A549 (cell line): Measurements from ENCODE around the gene EDNRA. TPM values are rescaled to one million over a fixed set of nuclear protein-coding genes. Genes with fewer than 3 reads are reported as not detected.

Experiments
- ATAC-seq, 2 experiments: fragments of 200-7000 bp in 1 of 2; fragments of >200 bp in 1 of 2; cut with Nextera tagmentation in 1 of 2; cut with Tn5 transposase in 1 of 2; 3 replicates each; pipeline versions ENCODE4 v1.8.0 to v1.9.1; 2018 to 2020; ENCODE audit warnings: mild to moderate bottlenecking in 1 of 2, moderate library complexity in 1 of 2
- CTCF ChIA-PET: fragments of 300-600 bp; sonication (Branson Sonifier 250); formaldehyde crosslinking; extraction: SDS; loops from one replicate; lab custom pipeline; 2021; ENCODE audit warnings: antibody characterized with exemption, inconsistent platforms; lab: Yijun Ruan, JAX
- POLR2A ChIA-PET: fragments of 350-600 bp; formaldehyde crosslinking; extraction: SDS; loops from one replicate; lab custom pipeline; 2021; ENCODE audit warnings: antibody characterized with exemption, inconsistent platforms; lab: Yijun Ruan, JAX
- DNase-seq, 2 experiments: peaks; one replicate each; pipeline versions ENCODE4 v3.0.0 to v3.0.0-alpha.2; 2011 to 2016; ENCODE audit warnings: low read depth in 1 of 2, low spot score in 1 of 2
- FAIRE-seq: peaks from 2 replicates; lab custom pipeline; 2011; peaks lifted over from hg19 to GRCh38; lab: Jason Lieb, UNC
- H3K27ac ChIP-seq, 2 experiments: fragments of >200 bp; sonication (Bioruptor Twin); formaldehyde crosslinking; 3 replicates each; pipeline ENCODE4 v1.5.1; 2016 to 2017
- H3K4me1 ChIP-seq: fragments of >200 bp; sonication (Bioruptor Twin); formaldehyde crosslinking; 3 replicates; pipeline ENCODE4 v1.6.1; 2016
- H3K4me2 ChIP-seq: fragments of >200 bp; sonication (Bioruptor Twin); formaldehyde crosslinking; 3 replicates; pipeline ENCODE4 v1.6.1; 2016
- H3K4me3 ChIP-seq: fragments of >200 bp; sonication (Bioruptor Twin); formaldehyde crosslinking; 3 replicates; pipeline ENCODE4 v1.5.1; 2016
- H3K9me3 ChIP-seq: fragments of >200 bp; sonication (Bioruptor Twin); formaldehyde crosslinking; 3 replicates; pipeline ENCODE4 v1.6.1; 2016
- BHLHE40 ChIP-seq: IDR thresholded peaks from 2 replicates; pipeline ENCODE4 v1.6.1; 2012; ENCODE audit warnings: low read depth, low read length, inconsistent platforms
- CBX2 ChIP-seq: fragments of 200-600 bp; sonication (generic); IDR thresholded peaks from 2 replicates; pipeline ENCODE4 v1.6.1; 2016; ENCODE audit warnings: low read depth, mild to moderate bottlenecking, borderline replicate concordance
- CBX8 ChIP-seq: fragments of 200-600 bp; sonication (generic); IDR thresholded peaks from 2 replicates; pipeline ENCODE4 v1.6.1; 2016
- ELK1 ChIP-seq: fragments of 150-350 bp; IDR thresholded peaks from 2 replicates; pipeline ENCODE4 v1.6.1; 2014; ENCODE audit warnings: low read depth, mild to moderate bottlenecking, low read length
- EP300 ChIP-seq, 2 experiments: fragments of >200 bp; sonication (Bioruptor Twin); formaldehyde crosslinking; IDR thresholded peaks; 2 replicates in 1 of 2; 3 replicates in 1 of 2; pipeline ENCODE4 v1.6.1; 2016 to 2017
- FOSB ChIP-seq: fragments of 250-450 bp; sonication (Bioruptor Pico); IDR thresholded peaks from 2 replicates; pipeline ENCODE4 v1.5.0; 2020; ENCODE audit warnings: mild to moderate bottlenecking, moderate library complexity
- FOSL2 ChIP-seq, 2 experiments: fragments of 450-650 bp in 1 of 2; fragments of >200 bp in 1 of 2; sonication (Bioruptor Twin) in 1 of 2; formaldehyde crosslinking; IDR thresholded peaks; 2 replicates each; pipeline versions ENCODE4 v1.5.0 to v1.6.1; 2016 to 2020; ENCODE audit warnings: mild to moderate bottlenecking in 1 of 2, moderate library complexity in 1 of 2
- GATA3 ChIP-seq: IDR thresholded peaks from 2 replicates; pipeline ENCODE4 v1.6.1; 2012; ENCODE audit warnings: borderline replicate concordance
- HOXB5 ChIP-seq: fragments of 250-450 bp; sonication (Bioruptor Pico); IDR thresholded peaks from 2 replicates; pipeline ENCODE4 v1.5.0; 2020; ENCODE audit warnings: mild to moderate bottlenecking, moderate library complexity
- JUN ChIP-seq, 2 experiments: fragments of >200 bp; sonication (Bioruptor Twin); formaldehyde crosslinking; IDR thresholded peaks; 2 replicates in 1 of 2; 3 replicates in 1 of 2; pipeline ENCODE4 v1.6.1; 2016 to 2017
- NFE2L2 ChIP-seq: fragments of 150-350 bp; conservative IDR thresholded peaks from 2 replicates; pipeline ENCODE4 v1.6.1; 2014; ENCODE audit warnings: low read length
- NPAS2 ChIP-seq: fragments of 250-450 bp; sonication (Bioruptor Pico); IDR thresholded peaks from 2 replicates; pipeline ENCODE4 v1.8.0; 2022; ENCODE audit warnings: mild to moderate bottlenecking, moderate library complexity, borderline replicate concordance
- PBX3 ChIP-seq: IDR thresholded peaks from 2 replicates; pipeline ENCODE4 v1.6.1; 2012
- PHF8 ChIP-seq: fragments of 200-600 bp; sonication (generic); IDR thresholded peaks from 2 replicates; pipeline ENCODE4 v1.6.1; 2016; ENCODE audit warnings: low read depth, mild to moderate bottlenecking, antibody characterized with exemption, moderate library complexity, borderline replicate concordance
- POLR2A ChIP-seq: IDR thresholded peaks from 2 replicates; pipeline ENCODE4 v1.6.1; 2012; ENCODE audit warnings: mild to moderate bottlenecking, low read length
- SMC3 ChIP-seq: fragments of >200 bp; sonication (Bioruptor Twin); formaldehyde crosslinking; IDR thresholded peaks from 3 replicates; pipeline ENCODE4 v1.6.1; 2018; ENCODE audit warnings: inconsistent platforms
- USF2 ChIP-seq: fragments of 450-650 bp; IDR thresholded peaks from 2 replicates; pipeline ENCODE4 v1.6.1; 2014; ENCODE audit warnings: antibody characterized with exemption
- ZNF302 ChIP-seq: fragments of 250-450 bp; sonication (Bioruptor Pico); IDR thresholded peaks from 2 replicates; pipeline ENCODE4 v1.9.0; 2021; ENCODE audit warnings: inconsistent platforms, mild to moderate bottlenecking, moderate library complexity
- ZSCAN20 ChIP-seq: fragments of 250-450 bp; sonication (Bioruptor Pico); IDR thresholded peaks from 2 replicates; pipeline ENCODE4 v1.8.0; 2022; ENCODE audit warnings: mild to moderate bottlenecking, moderate library complexity
- WGBS: methylation state at CpG from one replicate; pipeline ENCODE4 v1.1.6; 2017; ENCODE audit errors: missing lambda C conversion rate; 5-methylcytosine and 5-hydroxymethylcytosine counted together
- polyA plus RNA-seq, 4 experiments: library from polyadenylated mRNA; depleted of rRNA in 3 of 4; stranded (reverse); fragments of >200 nt; fragmentation: RNase III in 1 of 4; extraction: RNeasy Plus Mini Kit Qiagen cat#74134 plus additional on column Dnase treatment in 1 of 4; gene quantifications; 2 replicates in 3 of 4; 3 replicates in 1 of 4; pipeline ENCODE4 v1.2.3, GENCODE V29; 2011 to 2017
- TF ChIP-seq, protein P1 (sequence below): fragments of >200 bp; sonication (Bioruptor Twin); formaldehyde crosslinking; IDR thresholded peaks from 2 replicates; pipeline ENCODE4 v1.6.1; 2016
- TF ChIP-seq, protein P2 (sequence below): fragments of 200-600 bp; sonication (generic); IDR thresholded peaks from 2 replicates; pipeline ENCODE4 v1.6.1; 2016; ENCODE audit warnings: antibody characterized with exemption, mild to moderate bottlenecking, moderate library complexity
- TF ChIP-seq, protein P3 (sequence below): fragments of 250-450 bp; sonication (Bioruptor Pico); IDR thresholded peaks from 2 replicates; pipeline ENCODE4 v1.5.0; 2021; ENCODE audit warnings: mild to moderate bottlenecking, moderate library complexity, borderline replicate concordance

EDNRA gene
- polyA plus RNA-seq, 2 of the 4 experiments (the other 2 are of a cell fraction), result 0.09 to 0.40 TPM

DNA sequence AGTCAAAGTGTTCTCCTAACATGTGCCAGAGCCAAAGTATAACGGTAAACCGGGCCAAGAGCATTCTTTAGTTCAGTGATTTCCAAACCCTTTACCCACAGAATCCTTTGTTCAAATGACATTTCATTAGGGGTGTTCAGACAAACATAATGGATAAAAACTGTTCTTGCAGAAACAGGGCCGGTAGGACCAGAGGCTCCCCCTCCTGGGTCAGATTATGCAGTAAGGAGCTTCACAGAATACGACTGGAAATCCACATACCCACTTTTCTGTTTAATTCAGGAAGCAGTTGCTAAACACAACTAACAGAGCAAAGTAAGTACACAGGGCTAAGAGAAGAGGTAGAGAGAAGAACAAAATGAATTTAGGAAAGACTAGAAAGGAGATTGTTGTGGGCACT lies 89.7 kb downstream of the EDNRA start (continued):
- TF ChIP-seq, protein P1, sequence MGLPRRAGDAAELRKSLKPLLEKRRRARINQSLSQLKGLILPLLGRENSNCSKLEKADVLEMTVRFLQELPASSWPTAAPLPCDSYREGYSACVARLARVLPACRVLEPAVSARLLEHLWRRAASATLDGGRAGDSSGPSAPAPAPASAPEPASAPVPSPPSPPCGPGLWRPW, result no peak
- TF ChIP-seq NFE2L2 (no peak), POLR2A (no peak), CBX2 (no peak), PBX3 (no peak), ZSCAN20 (CRISPR knock-in tag) (no peak), ZNF302 (CRISPR knock-in tag) (no peak), GATA3 (no peak)

- Histone ChIP-seq H3K27ac (no peak overlapping the region), H3K4me2 (no peak overlapping the region), H3K4me1 (no peaks in the 10 kb centered on the region), H3K4me3 (no peak overlapping the region), H3K9me3 (no peaks in the 10 kb centered on the region)
- DNase-seq (no peak), FAIRE-seq (no peak), ATAC-seq (no peak)
- ChIA-PET POLR2A (no interaction called here), CTCF (interaction anchor here (0.9 kb wide), 1 partner anchor 53 kb away, joined by 3 read pairs; no protein-coding TSS in a partner anchor)
- 57% methylated on average over 5 of the region's 5 CpGs for WGBS
- TF ChIP-seq SMC3 (no peak), FOSB (CRISPR knock-in tag) (no peak), CBX8 (no peak), NFE2L2 (no peak), HOXB5 (CRISPR knock-in tag) (no peak)
Measured at GRCh38 chr4:147571036-147571770, 90.3 kb downstream of the EDNRA start.

DNA sequence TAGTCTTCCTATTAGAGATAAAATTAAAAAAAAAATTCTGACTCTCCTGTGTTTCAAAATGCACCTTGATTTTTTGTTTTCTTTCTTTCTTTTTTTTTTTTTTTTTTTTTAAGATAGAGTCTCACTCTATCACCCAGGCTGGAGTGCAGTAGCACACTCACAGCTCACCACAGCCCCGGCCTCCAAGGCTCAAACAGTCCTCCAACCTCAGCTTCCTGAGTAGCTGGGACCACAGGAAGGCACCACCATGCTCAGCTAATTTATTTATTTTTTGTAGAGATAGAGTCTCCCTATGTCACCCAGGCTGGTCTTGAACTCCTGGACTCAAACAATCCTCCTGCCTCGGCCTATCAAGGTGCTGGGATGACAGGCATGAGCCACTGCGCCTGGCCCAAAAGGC lies 95.2 kb downstream of the EDNRA start:
- ATAC-seq, result no peak
- FAIRE-seq, result no peak
- POLR2A ChIA-PET, result no interaction called here

More for the DNA sequence above, 95.2 kb downstream of the EDNRA start:
- Histone ChIP-seq H3K27ac (no peak overlapping the region), H3K9me3 (no peaks in the 10 kb centered on the region), H3K4me2 (no peak overlapping the region), H3K4me1 (peaks cover 15% of the 10 kb centered on the region), H3K4me3 (no peak overlapping the region)
- TF ChIP-seq NFE2L2 (no peak), FOSL2 (IDR thresholded peaks at IDR 0.05) (no peak), FOSL2 (CRISPR knock-in tag; IDR thresholded peaks at IDR 0.05) (no peak), EP300 (IDR thresholded peaks at IDR 0.05) (no peak), PHF8 (no peak), NPAS2 (CRISPR knock-in tag) (no peak), USF2 (no peak), ELK1 (no peak), JUN (IDR thresholded peaks at IDR 0.05) (no peak), BHLHE40 (no peak)
- TF ChIP-seq, protein P1, result no peak
- TF ChIP-seq, protein P2, sequence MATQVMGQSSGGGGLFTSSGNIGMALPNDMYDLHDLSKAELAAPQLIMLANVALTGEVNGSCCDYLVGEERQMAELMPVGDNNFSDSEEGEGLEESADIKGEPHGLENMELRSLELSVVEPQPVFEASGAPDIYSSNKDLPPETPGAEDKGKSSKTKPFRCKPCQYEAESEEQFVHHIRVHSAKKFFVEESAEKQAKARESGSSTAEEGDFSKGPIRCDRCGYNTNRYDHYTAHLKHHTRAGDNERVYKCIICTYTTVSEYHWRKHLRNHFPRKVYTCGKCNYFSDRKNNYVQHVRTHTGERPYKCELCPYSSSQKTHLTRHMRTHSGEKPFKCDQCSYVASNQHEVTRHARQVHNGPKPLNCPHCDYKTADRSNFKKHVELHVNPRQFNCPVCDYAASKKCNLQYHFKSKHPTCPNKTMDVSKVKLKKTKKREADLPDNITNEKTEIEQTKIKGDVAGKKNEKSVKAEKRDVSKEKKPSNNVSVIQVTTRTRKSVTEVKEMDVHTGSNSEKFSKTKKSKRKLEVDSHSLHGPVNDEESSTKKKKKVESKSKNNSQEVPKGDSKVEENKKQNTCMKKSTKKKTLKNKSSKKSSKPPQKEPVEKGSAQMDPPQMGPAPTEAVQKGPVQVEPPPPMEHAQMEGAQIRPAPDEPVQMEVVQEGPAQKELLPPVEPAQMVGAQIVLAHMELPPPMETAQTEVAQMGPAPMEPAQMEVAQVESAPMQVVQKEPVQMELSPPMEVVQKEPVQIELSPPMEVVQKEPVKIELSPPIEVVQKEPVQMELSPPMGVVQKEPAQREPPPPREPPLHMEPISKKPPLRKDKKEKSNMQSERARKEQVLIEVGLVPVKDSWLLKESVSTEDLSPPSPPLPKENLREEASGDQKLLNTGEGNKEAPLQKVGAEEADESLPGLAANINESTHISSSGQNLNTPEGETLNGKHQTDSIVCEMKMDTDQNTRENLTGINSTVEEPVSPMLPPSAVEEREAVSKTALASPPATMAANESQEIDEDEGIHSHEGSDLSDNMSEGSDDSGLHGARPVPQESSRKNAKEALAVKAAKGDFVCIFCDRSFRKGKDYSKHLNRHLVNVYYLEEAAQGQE, result no peak
- TF ChIP-seq, protein P3, sequence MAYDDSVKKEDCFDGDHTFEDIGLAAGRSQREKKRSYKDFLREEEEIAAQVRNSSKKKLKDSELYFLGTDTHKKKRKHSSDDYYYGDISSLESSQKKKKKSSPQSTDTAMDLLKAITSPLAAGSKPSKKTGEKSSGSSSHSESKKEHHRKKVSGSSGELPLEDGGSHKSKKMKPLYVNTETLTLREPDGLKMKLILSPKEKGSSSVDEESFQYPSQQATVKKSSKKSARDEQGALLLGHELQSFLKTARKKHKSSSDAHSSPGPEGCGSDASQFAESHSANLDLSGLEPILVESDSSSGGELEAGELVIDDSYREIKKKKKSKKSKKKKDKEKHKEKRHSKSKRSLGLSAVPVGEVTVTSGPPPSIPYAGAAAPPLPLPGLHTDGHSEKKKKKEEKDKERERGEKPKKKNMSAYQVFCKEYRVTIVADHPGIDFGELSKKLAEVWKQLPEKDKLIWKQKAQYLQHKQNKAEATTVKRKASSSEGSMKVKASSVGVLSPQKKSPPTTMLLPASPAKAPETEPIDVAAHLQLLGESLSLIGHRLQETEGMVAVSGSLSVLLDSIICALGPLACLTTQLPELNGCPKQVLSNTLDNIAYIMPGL (CRISPR knock-in tag), result no peak
- no peak for DNase-seq
- CTCF ChIA-PET, result interaction anchor here (1.4 to 2.3 kb wide), 3 partner anchors 14 to 479 kb away, joined by 3 to 13 read pairs (median 8); no protein-coding TSS in a partner anchor
- WGBS, result 77% methylated on average over 3 of the region's 3 CpGs
